ENCODE measurements around the gene HS1BP3. TPM values are rescaled to one million over a fixed set of nuclear protein-coding genes. Genes with fewer than 3 reads are reported as not detected.

The HS1BP3 gene
- total RNA-seq, 1 donor from 2014 or later = 23.1 TPM

DNA sequence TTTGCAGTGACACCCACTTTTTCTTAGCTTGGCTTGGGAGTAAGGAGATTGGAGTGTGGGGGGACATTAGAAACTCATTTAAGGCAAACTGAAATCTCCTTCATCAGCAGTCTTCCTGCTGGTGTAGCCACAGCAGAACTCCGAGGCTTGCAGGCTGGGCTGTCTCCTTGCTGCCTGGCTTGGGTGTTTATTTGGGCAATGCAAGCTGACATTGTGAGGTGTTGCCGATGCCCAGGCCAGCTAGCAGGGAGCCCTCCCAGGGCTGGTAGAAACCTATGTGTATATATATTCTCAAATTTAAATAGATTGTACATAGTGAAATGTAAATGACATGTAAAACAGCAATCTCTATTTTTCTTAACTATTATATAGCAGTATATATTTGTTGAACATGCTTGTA is 27.9 kb upstream of the HS1BP3 start:
- H3K36me3 ChIP-seq = no peaks in the 10 kb centered on the region
- H3K9me3 ChIP-seq = no peaks in the 10 kb centered on the region
- peak overlapping the region; percentile 54 for H3K27ac ChIP-seq
- TF ChIP-seq POLR2A (IDR thresholded peaks at IDR 0.05) = no peak
- TF ChIP-seq, protein P1, sequence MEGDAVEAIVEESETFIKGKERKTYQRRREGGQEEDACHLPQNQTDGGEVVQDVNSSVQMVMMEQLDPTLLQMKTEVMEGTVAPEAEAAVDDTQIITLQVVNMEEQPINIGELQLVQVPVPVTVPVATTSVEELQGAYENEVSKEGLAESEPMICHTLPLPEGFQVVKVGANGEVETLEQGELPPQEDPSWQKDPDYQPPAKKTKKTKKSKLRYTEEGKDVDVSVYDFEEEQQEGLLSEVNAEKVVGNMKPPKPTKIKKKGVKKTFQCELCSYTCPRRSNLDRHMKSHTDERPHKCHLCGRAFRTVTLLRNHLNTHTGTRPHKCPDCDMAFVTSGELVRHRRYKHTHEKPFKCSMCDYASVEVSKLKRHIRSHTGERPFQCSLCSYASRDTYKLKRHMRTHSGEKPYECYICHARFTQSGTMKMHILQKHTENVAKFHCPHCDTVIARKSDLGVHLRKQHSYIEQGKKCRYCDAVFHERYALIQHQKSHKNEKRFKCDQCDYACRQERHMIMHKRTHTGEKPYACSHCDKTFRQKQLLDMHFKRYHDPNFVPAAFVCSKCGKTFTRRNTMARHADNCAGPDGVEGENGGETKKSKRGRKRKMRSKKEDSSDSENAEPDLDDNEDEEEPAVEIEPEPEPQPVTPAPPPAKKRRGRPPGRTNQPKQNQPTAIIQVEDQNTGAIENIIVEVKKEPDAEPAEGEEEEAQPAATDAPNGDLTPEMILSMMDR (IDR thresholded peaks at IDR 0.05) = no peak
- TF ChIP-seq POLR2AphosphoS5 (IDR thresholded peaks at IDR 0.05; ENCODE audit: insufficient read depth in 1 of 2, low read depth in 1 of 2) = no peak
- H3K4me1 ChIP-seq = peaks cover 39% of the 10 kb centered on the region
- no peaks in the 10 kb centered on the region for H3K27me3 ChIP-seq
- DNase-seq (ENCODE audit: extremely low spot score in 2 of 2) = no peak
- intact Hi-C loops (cut with DNase I) = no loop called here
- no peak overlapping the region for H3K4me3 ChIP-seq

DNA sequence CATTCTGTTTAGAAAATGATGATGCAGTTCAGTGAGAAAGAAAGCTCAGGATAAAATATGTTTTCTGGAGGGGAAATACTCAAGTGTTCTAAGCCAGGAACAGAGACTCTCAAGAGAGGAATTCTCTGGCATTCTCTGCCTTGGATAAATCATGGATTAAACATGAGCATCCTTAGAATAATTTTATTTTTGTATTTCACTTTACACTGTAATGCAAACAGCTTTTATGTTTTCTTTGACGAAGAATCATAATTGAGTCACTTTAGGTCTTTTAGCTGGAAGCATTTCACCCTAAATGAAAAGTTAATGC is 27.1 kb upstream of the HS1BP3 start:
- Histone ChIP-seq H3K36me3 (no peaks in the 10 kb centered on the region), H3K27ac (peak overlapping the region; percentile 54), H3K27me3 (no peaks in the 10 kb centered on the region), H3K4me1 (peaks cover 39% of the 10 kb centered on the region), H3K4me3 (no peak overlapping the region), H3K9me3 (no peaks in the 10 kb centered on the region)
- no peak for TF ChIP-seq POLR2A (IDR thresholded peaks at IDR 0.05)
- no peak for TF ChIP-seq POLR2AphosphoS5 (IDR thresholded peaks at IDR 0.05; ENCODE audit: insufficient read depth in 1 of 2, low read depth in 1 of 2)
- TF ChIP-seq, protein P1 (IDR thresholded peaks at IDR 0.05) = no peak
- DNase-seq (ENCODE audit: extremely low spot score in 2 of 2) = no peak
- intact Hi-C loops (cut with DNase I) = no loop called here

DNA sequence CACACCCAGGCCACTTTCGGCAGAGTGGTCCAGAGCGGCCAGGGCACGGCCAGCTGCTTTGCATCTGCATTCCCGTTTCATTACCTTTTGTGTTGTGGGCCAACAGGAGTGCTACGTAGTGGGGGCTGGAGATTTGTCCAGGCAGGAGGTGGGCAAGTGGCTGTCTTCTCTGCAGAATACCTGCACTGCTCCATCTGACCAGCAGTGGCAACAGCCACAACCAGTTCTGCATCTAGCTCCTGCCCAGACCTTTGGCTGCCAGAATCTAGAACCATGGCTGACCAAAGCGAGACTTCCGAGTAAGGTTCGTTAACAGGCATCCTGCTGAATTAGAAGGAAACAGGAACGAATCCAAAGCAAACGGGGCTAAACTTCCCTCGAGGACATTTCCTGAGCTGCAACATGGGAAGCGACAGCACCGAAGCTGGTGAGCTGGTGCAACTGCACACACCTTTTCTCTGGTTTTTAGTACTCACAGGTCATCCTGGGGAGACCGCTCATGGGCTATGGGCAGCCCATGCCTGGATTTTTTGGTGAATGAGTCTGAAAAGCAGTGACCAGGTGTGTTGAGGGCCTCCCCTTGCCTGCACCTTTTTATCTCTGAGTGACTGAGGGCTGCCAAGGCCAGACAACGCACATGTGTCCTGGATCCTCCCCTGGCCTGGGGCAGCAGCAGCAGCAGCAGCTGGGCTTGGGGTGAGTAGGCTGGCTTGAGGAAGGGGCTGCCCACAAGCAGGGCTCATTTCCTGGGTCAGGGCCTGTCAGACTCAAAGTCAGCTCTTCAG is 26.6 kb upstream of the HS1BP3 start:
- H3K36me3 ChIP-seq = no peaks in the 10 kb centered on the region
- no peak for DNase-seq (ENCODE audit: extremely low spot score in 2 of 2)
- H3K9me3 ChIP-seq = no peaks in the 10 kb centered on the region
- peaks cover 39% of the 10 kb centered on the region for H3K4me1 ChIP-seq
- H3K27ac ChIP-seq = peak overlapping the region; percentile 54
- no peaks in the 10 kb centered on the region for H3K27me3 ChIP-seq
- no peak overlapping the region for H3K4me3 ChIP-seq
- no peak for TF ChIP-seq POLR2AphosphoS5 (IDR thresholded peaks at IDR 0.05; ENCODE audit: insufficient read depth in 1 of 2, low read depth in 1 of 2)
- TF ChIP-seq POLR2A (IDR thresholded peaks at IDR 0.05) = no peak
- intact Hi-C loops (cut with DNase I) = no loop called here

DNA sequence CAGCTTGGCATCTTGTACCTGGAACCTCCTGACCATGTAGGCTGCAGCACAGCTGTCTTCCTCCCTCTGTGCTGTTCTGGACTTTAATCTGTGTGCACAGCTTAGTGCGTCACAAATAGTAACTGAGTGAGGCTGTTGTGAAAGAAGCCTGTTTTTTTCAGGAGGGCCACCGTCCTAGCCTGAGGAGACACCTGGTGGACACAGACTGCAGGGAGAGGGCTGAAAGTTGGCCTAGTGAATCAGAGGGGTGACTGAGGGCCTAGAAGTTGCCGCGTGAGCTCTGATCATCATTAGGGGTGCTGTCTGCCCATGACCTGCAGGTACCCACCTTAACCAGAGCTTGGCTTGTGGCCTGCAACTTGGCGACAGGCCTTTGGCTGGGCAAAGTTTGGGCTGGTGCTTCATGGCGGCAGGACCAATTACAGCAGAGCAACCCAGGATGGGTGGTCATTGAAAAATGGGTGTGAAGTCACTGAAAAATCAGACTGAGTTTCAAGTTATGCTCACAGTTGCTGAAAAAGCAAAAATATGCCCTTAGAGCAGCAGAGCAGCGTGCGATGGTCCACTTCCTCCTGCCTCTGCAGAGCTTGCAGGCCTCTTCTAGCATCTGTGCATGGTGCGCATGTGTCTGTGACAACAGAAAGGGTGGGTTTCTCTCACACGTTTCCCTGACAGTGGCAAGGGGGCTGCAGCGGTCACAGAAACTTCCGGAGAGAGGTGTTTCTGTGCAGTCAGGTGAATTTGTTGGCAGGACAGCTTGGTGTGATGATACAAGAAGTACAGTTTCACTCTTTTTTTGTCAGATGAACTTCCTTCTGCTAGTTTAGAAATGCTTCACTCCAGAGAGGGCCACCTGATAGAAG is 25.7 kb upstream of the HS1BP3 start:
- peak overlapping the region; percentile 87 for H3K27ac ChIP-seq
- no peak for DNase-seq (ENCODE audit: extremely low spot score in 2 of 2)

DNA sequence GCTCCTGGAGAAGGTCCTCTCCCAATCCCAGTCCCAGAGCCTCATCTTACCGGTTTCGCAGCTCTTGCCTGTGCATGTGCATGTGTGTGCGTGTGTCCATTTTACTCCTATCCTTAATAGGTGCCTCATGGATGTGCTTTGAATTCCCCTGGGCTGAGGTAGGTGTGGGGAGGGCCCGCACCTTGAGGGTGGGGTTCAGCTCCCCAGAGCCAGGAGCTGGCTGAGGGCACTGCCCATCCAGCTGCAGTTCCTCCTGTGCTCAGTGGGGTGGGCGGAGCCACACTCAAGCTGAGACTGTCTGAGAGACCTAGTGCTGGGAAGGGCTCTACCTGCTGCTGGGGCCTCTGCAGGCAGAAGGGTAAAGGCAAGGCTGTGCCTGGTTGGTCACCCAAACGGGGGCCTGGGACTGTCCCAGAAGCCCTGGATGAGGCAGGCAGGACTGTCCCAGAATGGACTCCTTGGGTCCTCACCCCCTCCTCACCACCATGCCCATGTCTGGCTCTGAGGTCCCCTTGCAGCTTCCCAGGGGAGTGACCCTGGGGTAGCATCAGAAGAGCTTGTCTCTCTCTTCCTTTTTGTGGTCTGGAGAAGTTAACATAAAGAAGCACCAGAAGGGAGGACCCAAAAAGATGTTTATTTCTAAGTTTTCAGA is 24.9 kb upstream of the HS1BP3 start:
- H3K36me3 ChIP-seq = no peaks in the 10 kb centered on the region
- H3K27me3 ChIP-seq = no peaks in the 10 kb centered on the region
- no peaks in the 10 kb centered on the region for H3K9me3 ChIP-seq
- H3K4me3 ChIP-seq = peak overlapping the region in 1 of 2 donors; percentile 29
- no peak for DNase-seq (ENCODE audit: extremely low spot score in 2 of 2)
- intact Hi-C loops (cut with DNase I) = no loop called here
- H3K4me1 ChIP-seq = peaks cover 43% of the 10 kb centered on the region
- no peak for TF ChIP-seq POLR2AphosphoS5 (IDR thresholded peaks at IDR 0.05; ENCODE audit: insufficient read depth in 1 of 2, low read depth in 1 of 2)
- TF ChIP-seq, protein P1 (IDR thresholded peaks at IDR 0.05) = no peak
- no peak for TF ChIP-seq POLR2A (IDR thresholded peaks at IDR 0.05)
- peak overlapping the region; percentile 87 for H3K27ac ChIP-seq

More for the DNA sequence above, 25.7 kb upstream of the HS1BP3 start:
- intact Hi-C loops (cut with DNase I) = no loop called here
- Histone ChIP-seq H3K4me1 (peaks cover 39% of the 10 kb centered on the region), H3K36me3 (no peaks in the 10 kb centered on the region), H3K27me3 (no peaks in the 10 kb centered on the region), H3K4me3 (no peak overlapping the region), H3K9me3 (no peaks in the 10 kb centered on the region)
- TF ChIP-seq, protein P1 (IDR thresholded peaks at IDR 0.05) = peak in 2 of 3 experiments; percentile 18 to 26
- TF ChIP-seq POLR2A (IDR thresholded peaks at IDR 0.05) (peak in 1 of 2 donors; percentile 18), POLR2AphosphoS5 (IDR thresholded peaks at IDR 0.05; ENCODE audit: insufficient read depth in 1 of 2, low read depth in 1 of 2) (no peak)
